Tibial nerve (tissue), 4 donors: ENCODE data around the gene RGS21. TPM values are rescaled to one million over a fixed set of nuclear protein-coding genes. Genes with fewer than 3 reads are reported as not detected.
"Not testable (repeated sequence)": the region's sequence is repeated elsewhere in the genome, so short reads cannot be mapped to it uniquely, and the experiment has no call there.

ENCODE experiments used
- DNase-seq, 2 donors: peaks; one replicate each; pipeline ENCODE4 v3.0.0-alpha.2; 2019; ENCODE audit warnings: low spot score in 2 of 2
- H3K27ac ChIP-seq, 4 donors: fragments of 200-600 bp; sonication (generic) in 3 of 4; one replicate each; pipeline ENCODE4 v1.5.1; 2017 to 2019; ENCODE audit warnings: mild to moderate bottlenecking in 1 of 4
- H3K27me3 ChIP-seq, 2 donors: fragments of 200-600 bp; sonication (generic) in 1 of 2; one replicate each; pipeline versions ENCODE4 v1.5.1 to v1.6.0; 2017 to 2019
- H3K36me3 ChIP-seq, 3 donors: fragments of 200-600 bp; sonication (generic); one replicate each; pipeline ENCODE4 v1.5.1; 2018 to 2019
- H3K4me1 ChIP-seq, 4 donors: fragments of 200-600 bp; sonication (generic) in 3 of 4; one replicate each; pipeline ENCODE4 v1.5.1; 2017 to 2019
- H3K4me3 ChIP-seq, 4 donors: fragments of 200-600 bp; sonication (generic) in 3 of 4; one replicate each; pipeline ENCODE4 v1.5.1; 2017 to 2019; ENCODE audit warnings: mild to moderate bottlenecking in 1 of 4, moderate library complexity in 1 of 4
- H3K9me3 ChIP-seq, 4 donors: fragments of 200-600 bp; sonication (generic) in 3 of 4; one replicate each; pipeline ENCODE4 v1.5.1; 2017 to 2019
- CTCF ChIP-seq, 5 experiments: fragments of 200-600 bp in 3 of 5; fragments of 450-650 bp in 2 of 5; sonication (generic) in 3 of 5; IDR thresholded peaks; one replicate each; pipeline ENCODE4 v1.5.1; 2016 to 2019; ENCODE audit warnings: antibody characterized with exemption in 5 of 5, mild to moderate bottlenecking in 3 of 5, moderate library complexity in 2 of 5
- EP300 ChIP-seq, 2 donors: sonication (generic); formaldehyde crosslinking; IDR thresholded peaks; one replicate each; pipeline ENCODE4 v1.6.1; 2017; ENCODE audit warnings: antibody characterized with exemption in 2 of 2, mild to moderate bottlenecking in 1 of 2
- POLR2A ChIP-seq, 2 donors: fragments of 450-650 bp; IDR thresholded peaks; one replicate each; pipeline ENCODE4 v1.6.1; 2017; ENCODE audit warnings: antibody characterized with exemption in 2 of 2, mild to moderate bottlenecking in 2 of 2, moderate library complexity in 2 of 2
- WGBS, 2 donors: methylation state at CpG; one replicate each; pipeline ENCODE4 v1.1.5; 2018; 5-methylcytosine and 5-hydroxymethylcytosine counted together
- total RNA-seq, 4 donors: library from RNA; depleted of rRNA; stranded (reverse); fragments of >200 nt; gene quantifications; one replicate each; pipeline ENCODE4 v1.1.0, GENCODE V29; 2016

Gene RGS21
- total RNA-seq, 4 donors from 2014 or later, result not detected

GRCh38 chr1:192277635-192278034 lies 39.2 kb upstream of the RGS21 start:
- H3K27ac ChIP-seq, result no peak overlapping the region
- 53 to 68% methylated on average over 1 of the region's 1 CpG for WGBS, 2 donors
- peaks cover 0 to 10% (median 0%) of the 10 kb centered on the region in 4 donors for H3K9me3 ChIP-seq
- no peaks in the 10 kb centered on the region for H3K36me3 ChIP-seq
- no peaks in the 10 kb centered on the region for H3K27me3 ChIP-seq
- DNase-seq, result no peak
- no peak overlapping the region for H3K4me3 ChIP-seq
- no peaks in the 10 kb centered on the region for H3K4me1 ChIP-seq
- no peak for TF ChIP-seq POLR2A (IDR thresholded peaks at IDR 0.05)
- no peak for TF ChIP-seq CTCF (IDR thresholded peaks at IDR 0.05)
- no peak for TF ChIP-seq EP300 (IDR thresholded peaks at IDR 0.05)

GRCh38 chr1:192284927-192285326 lies 31.9 kb upstream of the RGS21 start:
- Histone ChIP-seq H3K4me1 (no peaks in the 10 kb centered on the region), H3K4me3 (no peak overlapping the region), H3K9me3 (peaks cover 0 to 24% (median 6%) of the 10 kb centered on the region in 4 donors), H3K27ac (no peak overlapping the region), H3K36me3 (no peaks in the 10 kb centered on the region), H3K27me3 (no peaks in the 10 kb centered on the region)
- 82 to 91% methylated on average over 2 of the region's 2 CpGs for WGBS, 2 donors
- TF ChIP-seq EP300 (IDR thresholded peaks at IDR 0.05) (no peak), POLR2A (IDR thresholded peaks at IDR 0.05) (no peak), CTCF (IDR thresholded peaks at IDR 0.05) (no peak)
- DNase-seq, result no peak

GRCh38 chr1:192303029-192303428 lies 13.8 kb upstream of the RGS21 start:
- H3K27ac ChIP-seq, result no peak overlapping the region
- H3K4me3 ChIP-seq, result no peak overlapping the region
- no peaks in the 10 kb centered on the region for H3K36me3 ChIP-seq
- DNase-seq, result no peak
- H3K4me1 ChIP-seq, result no peaks in the 10 kb centered on the region
- peaks cover 0 to 6% (median 0%) of the 10 kb centered on the region in 4 donors for H3K9me3 ChIP-seq
- TF ChIP-seq CTCF (IDR thresholded peaks at IDR 0.05) (no peak), POLR2A (IDR thresholded peaks at IDR 0.05) (no peak), EP300 (IDR thresholded peaks at IDR 0.05) (no peak)
- H3K27me3 ChIP-seq, result no peaks in the 10 kb centered on the region
- WGBS, 2 donors, result 70 to 89% methylated on average over 1 of the region's 1 CpG

GRCh38 chr1:192308314-192308713 lies 8.5 kb upstream of the RGS21 start:
- not testable (repeated sequence) for DNase-seq, H3K36me3 ChIP-seq, H3K27ac ChIP-seq, H3K4me3 ChIP-seq, H3K27me3 ChIP-seq, H3K4me1 ChIP-seq
- WGBS, 2 donors, result 97 to 98% methylated on average over 2 of the region's 2 CpGs
- peaks cover 0 to 17% (median 0%) of the 10 kb centered on the region in 4 donors for H3K9me3 ChIP-seq

- Histone ChIP-seq H3K9me3 (peaks cover 0 to 17% (median 0%) of the 10 kb centered on the region in 4 donors), H3K4me3 (no peak overlapping the region), H3K27me3 (no peaks in the 10 kb centered on the region), H3K36me3 (no peaks in the 10 kb centered on the region), H3K27ac (no peak overlapping the region), H3K4me1 (no peaks in the 10 kb centered on the region)
- TF ChIP-seq POLR2A (IDR thresholded peaks at IDR 0.05), result no peak
- peak in 2 of 5 experiments; percentile 12 to 35 for TF ChIP-seq CTCF (IDR thresholded peaks at IDR 0.05)
- 45 to 53% methylated on average over 1 of the region's 1 CpG for WGBS, 2 donors
- DNase-seq, result no peak
Measured at GRCh38 chr1:192311281-192311680, 5.5 kb upstream of the RGS21 start.

- no peaks in the 10 kb centered on the region for H3K4me1 ChIP-seq
- no peaks in the 10 kb centered on the region for H3K9me3 ChIP-seq
- H3K27ac ChIP-seq, result no peak overlapping the region
- no peaks in the 10 kb centered on the region for H3K36me3 ChIP-seq
- TF ChIP-seq EP300 (IDR thresholded peaks at IDR 0.05), result no peak
- TF ChIP-seq CTCF (IDR thresholded peaks at IDR 0.05), result no peak
- TF ChIP-seq POLR2A (IDR thresholded peaks at IDR 0.05), result no peak
- no peak for DNase-seq
- H3K4me3 ChIP-seq, result no peak overlapping the region
- H3K27me3 ChIP-seq, result no peaks in the 10 kb centered on the region
- WGBS, 2 donors, result 94 to 97% methylated on average over 6 of the region's 6 CpGs
Measured at GRCh38 chr1:192327997-192328396, 11.2 kb downstream of the RGS21 start.
